ENCODE measurements around the gene OXER1. TPM values are rescaled to one million over a fixed set of nuclear protein-coding genes. Genes with fewer than 3 reads are reported as not detected.

Gene OXER1
- total RNA-seq, 2 donors from 2014 or later: 4.5 to 5.6 TPM

DNA sequence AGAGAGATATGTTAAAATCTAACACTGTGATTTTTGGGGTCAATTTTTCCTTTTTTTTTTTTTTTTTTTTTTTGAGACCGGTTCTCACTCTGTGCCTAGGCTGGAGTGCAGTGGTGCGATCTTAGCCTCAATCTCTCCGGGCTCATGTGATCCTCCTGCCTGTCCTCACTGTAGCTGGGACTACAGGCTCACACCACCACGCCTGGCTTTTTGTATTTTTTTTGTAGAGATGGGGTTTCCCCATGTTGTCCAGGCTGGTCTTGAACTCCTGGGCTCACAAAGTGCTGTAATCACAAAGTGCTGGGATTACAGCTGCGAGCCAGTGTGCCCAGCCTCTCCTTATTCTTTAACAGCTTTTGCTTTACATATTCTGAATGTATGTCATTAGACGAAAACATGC lies 31.3 kb upstream of the OXER1 start:
- 97% methylated on average over 6 of the region's 6 CpGs for WGBS
- Histone ChIP-seq H3K27ac (peak overlapping the region; percentile 55 to 60), H3K9me3 (no peaks in the 10 kb centered on the region)

DNA sequence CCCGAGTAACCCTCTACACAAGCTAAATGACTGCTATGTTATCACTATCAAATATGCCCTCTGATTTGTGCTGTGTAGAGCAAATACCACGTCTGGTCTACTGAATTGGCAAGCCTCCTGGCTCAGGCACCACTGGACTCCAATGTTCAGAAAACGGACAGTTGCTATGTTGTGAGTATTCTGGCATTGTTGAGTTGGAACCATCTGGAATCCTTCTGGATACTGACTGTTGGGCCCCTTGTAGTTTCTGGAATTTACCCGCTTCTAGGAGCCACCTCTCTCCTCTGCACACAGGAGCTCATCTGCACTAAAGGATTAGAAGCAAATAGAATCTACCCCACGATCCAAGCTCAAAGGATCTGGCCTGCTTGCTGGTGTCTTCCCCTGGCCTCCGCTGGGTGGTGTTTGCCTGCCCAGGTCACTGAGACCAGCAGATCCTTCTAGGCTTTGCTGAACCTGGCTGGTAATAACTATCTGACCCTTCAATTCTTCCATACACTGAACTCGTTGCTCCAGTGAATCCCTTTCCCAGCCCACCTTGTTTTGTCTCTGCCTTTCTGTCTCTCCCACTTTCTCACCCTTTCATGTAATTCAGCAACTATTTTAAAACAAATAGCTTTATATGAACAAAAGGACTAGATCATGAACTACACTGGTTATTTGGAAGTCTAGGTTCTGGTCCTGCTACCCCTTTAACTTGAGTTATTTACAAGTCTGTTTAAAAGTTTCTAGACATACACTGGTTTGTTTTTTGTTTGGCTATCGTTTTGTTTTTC lies 30.5 kb upstream of the OXER1 start:
- no peak for DNase-seq (ENCODE audit: low spot score)
- Histone ChIP-seq H3K27ac (peak overlapping the region; percentile 89 to 95), H3K4me1 (replicated peaks) (peaks cover 5% of the 10 kb centered on the region), H3K27me3 (replicated peaks; ENCODE audit: insufficient read depth) (no peaks in the 10 kb centered on the region), H3K36me3 (no peaks in the 10 kb centered on the region), H3K9me3 (no peaks in the 10 kb centered on the region), H3K4me3 (no peak overlapping the region)
- WGBS: 60% methylated on average over 8 of the region's 8 CpGs
- TF ChIP-seq POLR2AphosphoS5 (IDR thresholded peaks at IDR 0.05) (no peak), POLR2A (IDR thresholded peaks at IDR 0.05) (no peak)
- TF ChIP-seq, protein P1, sequence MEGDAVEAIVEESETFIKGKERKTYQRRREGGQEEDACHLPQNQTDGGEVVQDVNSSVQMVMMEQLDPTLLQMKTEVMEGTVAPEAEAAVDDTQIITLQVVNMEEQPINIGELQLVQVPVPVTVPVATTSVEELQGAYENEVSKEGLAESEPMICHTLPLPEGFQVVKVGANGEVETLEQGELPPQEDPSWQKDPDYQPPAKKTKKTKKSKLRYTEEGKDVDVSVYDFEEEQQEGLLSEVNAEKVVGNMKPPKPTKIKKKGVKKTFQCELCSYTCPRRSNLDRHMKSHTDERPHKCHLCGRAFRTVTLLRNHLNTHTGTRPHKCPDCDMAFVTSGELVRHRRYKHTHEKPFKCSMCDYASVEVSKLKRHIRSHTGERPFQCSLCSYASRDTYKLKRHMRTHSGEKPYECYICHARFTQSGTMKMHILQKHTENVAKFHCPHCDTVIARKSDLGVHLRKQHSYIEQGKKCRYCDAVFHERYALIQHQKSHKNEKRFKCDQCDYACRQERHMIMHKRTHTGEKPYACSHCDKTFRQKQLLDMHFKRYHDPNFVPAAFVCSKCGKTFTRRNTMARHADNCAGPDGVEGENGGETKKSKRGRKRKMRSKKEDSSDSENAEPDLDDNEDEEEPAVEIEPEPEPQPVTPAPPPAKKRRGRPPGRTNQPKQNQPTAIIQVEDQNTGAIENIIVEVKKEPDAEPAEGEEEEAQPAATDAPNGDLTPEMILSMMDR (IDR thresholded peaks at IDR 0.05): no peak
- intact Hi-C loops (cut with DNase I): loop anchor here (10.0 kb wide), 1 partner anchor 300 kb away; the partner anchor contains the start of gene KCNG3

More for the DNA sequence above, 31.3 kb upstream of the OXER1 start:
- intact Hi-C loops (cut with DNase I): loop anchor here (10.0 kb wide), 1 partner anchor 300 kb away; the partner anchor contains the start of gene KCNG3
- Histone ChIP-seq H3K27me3 (replicated peaks; ENCODE audit: insufficient read depth) (no peaks in the 10 kb centered on the region), H3K4me1 (replicated peaks) (peaks cover 5% of the 10 kb centered on the region), H3K36me3 (no peaks in the 10 kb centered on the region), H3K4me3 (no peak overlapping the region)
- TF ChIP-seq POLR2A (IDR thresholded peaks at IDR 0.05) (no peak), POLR2AphosphoS5 (IDR thresholded peaks at IDR 0.05) (no peak)
- TF ChIP-seq, protein P1 (IDR thresholded peaks at IDR 0.05): no peak
- no peak for DNase-seq (ENCODE audit: low spot score)

DNA sequence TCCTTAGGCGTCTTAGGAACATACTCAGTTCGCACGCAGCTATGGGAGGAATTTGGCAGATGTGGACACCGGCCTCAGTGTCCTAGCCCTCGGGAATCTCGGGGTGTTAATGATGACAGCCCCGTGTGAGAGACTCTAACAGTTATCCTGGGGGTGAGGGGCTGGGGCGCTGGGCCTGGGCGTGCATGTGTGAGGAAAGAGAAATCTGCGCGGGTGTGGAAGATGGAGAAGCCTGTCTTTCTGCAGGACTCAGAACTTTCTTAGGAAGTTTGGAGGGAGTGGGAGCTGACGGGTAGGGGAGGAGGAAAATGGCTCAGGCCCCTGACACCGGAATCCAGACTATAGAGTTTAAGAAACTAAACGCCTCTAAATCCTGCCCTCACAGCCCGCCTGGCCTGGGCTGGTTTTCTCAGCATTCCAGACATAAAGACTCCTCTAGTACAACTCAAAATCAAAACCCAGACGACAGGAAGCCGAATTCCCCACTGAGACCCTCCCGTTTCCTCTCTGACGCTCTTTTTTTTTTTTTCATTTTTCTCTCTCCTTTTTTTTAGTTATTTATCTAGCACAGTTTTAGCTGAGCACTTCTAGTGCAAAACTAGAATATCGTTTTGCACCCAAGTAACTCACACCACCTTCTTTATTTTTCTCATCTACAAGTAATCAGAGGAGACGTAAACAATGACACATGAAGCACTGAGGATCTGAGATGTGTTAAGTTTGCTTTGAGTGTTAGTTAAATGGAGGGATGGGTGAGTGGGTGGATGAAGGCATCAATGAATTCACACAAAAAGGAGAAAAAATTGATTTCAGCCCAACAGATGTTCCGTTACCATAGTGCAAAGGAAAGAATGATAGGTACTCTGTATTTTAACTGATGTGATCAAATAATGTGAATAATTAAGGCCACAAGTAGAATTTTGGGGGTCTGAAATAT lies 29.7 kb upstream of the OXER1 start:
- DNase-seq (ENCODE audit: low spot score): peak; percentile 22
- intact Hi-C loops (cut with DNase I): loop anchor here (10.0 kb wide), 1 partner anchor 299 kb away; the partner anchor contains the start of gene KCNG3
- H3K4me3 ChIP-seq: peak overlapping the region; percentile 58 to 60
- WGBS: 18% methylated on average over 22 of the region's 22 CpGs
- TF ChIP-seq POLR2AphosphoS5 (IDR thresholded peaks at IDR 0.05): no peak
- TF ChIP-seq, protein P1 (IDR thresholded peaks at IDR 0.05): no peak
- no peak for TF ChIP-seq POLR2A (IDR thresholded peaks at IDR 0.05)
- H3K27ac ChIP-seq: peak overlapping the region; percentile 89 to 95
- H3K36me3 ChIP-seq: no peaks in the 10 kb centered on the region
- peaks cover 5% of the 10 kb centered on the region for H3K4me1 ChIP-seq (replicated peaks)
- no peaks in the 10 kb centered on the region for H3K9me3 ChIP-seq
- H3K27me3 ChIP-seq (replicated peaks; ENCODE audit: insufficient read depth): no peaks in the 10 kb centered on the region

DNA sequence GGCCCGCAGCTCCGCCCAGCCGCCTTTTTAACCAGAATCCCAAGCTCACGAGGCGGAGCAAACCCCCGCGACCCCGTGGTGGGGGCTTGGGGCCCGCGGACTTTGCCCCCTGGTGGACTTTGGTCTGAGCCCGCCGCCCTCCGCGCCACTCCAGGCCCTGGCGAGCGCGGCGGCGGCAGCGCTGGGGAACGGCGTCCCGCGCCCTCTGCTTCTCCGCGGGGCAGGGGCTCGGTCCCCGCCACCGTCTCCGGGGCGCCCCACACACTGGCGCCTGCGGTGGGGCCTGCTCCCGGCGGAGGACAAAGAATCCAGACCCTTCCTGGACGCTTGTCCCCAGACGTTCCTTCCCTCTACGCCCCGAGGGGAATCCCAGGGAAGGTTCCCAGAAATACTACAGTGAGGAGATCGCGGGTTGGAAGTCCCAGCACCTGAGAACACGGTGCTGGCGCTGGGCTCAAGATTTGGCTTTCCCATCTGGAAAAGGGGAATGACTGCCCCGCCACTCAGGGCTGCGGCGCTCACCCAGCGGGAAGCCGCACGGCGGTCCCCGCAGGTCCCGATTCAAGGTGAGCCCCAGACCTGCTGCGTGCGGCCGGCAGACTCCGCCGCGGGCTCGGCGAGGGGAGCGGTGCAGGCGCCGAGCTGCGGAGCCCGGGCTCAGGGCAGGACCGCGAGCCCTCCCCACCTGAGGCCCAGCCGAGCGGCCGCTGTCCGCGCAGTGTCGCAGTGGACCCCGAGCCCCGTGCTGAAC lies 28.8 kb upstream of the OXER1 start, which contains the start of gene HAAO:
HAAO (minus strand) TSS at position 1 of the 751 bp plus-strand sequence. CDS start 47 bp downstream, outside the sequence.
- intact Hi-C loops (cut with DNase I): loop anchor here (10.0 kb wide), 1 partner anchor 298 kb away; the partner anchor contains the start of gene KCNG3
- Histone ChIP-seq H3K4me3 (peak within 1 kb of the TSS; percentile 58 to 60), H3K4me1 (replicated peaks) (peaks cover 5% of the 10 kb centered on the region), H3K36me3 (no peaks in the 10 kb centered on the region), H3K27ac (peak within 1 kb of the TSS; percentile 89 to 95), H3K27me3 (replicated peaks; ENCODE audit: insufficient read depth) (no peaks in the 10 kb centered on the region), H3K9me3 (no peaks in the 10 kb centered on the region)
- no peak for DNase-seq (ENCODE audit: low spot score)
- no peak for TF ChIP-seq POLR2AphosphoS5 (IDR thresholded peaks at IDR 0.05)
- TF ChIP-seq POLR2A (IDR thresholded peaks at IDR 0.05): no peak
- TF ChIP-seq, protein P1 (IDR thresholded peaks at IDR 0.05): peak in 2 of 4 experiments; percentile 30 to 41
- 2% methylated on average over 42 of the region's 75 CpGs for WGBS

Data from prostate gland (tissue), 2 donors.